CD1c-positive myeloid dendritic cell (primary cell): ENCODE measurements around the gene POLD2.
"Not testable (repeated sequence)": the region's sequence is repeated elsewhere in the genome, so short reads cannot be mapped to it uniquely, and the experiment has no call there.

Source experiments
- DNase-seq: peaks from one replicate; pipeline ENCODE4 v3.0.0-alpha.2; 2016; ENCODE audit errors: extremely low spot score

Gene POLD2

GRCh38 chr7:44123190-44124003 lies at the start of gene POLD2:
TSS of gene POLD2 (minus strand) at chr7:44123548. CDS start at chr7:44122053, 1,495 bp downstream.
- DNase-seq, result peak; percentile 97

GRCh38 chr7:44172803-44173424 lies 49.6 kb upstream of the POLD2 start:
- DNase-seq, result no peak

- DNase-seq, result no peak
These were observed 49.0 kb upstream of the POLD2 start for GRCh38 chr7:44172352-44172751.

GRCh38 chr7:44171901-44172300 lies 48.6 kb upstream of the POLD2 start:
- not testable (repeated sequence) for DNase-seq

- DNase-seq, result peak; percentile 41
These were observed 44.6 kb upstream of the POLD2 start for GRCh38 chr7:44167920-44168319.

GRCh38 chr7:44163591-44163990 lies 40.2 kb upstream of the POLD2 start:
- DNase-seq, result no peak

GRCh38 chr7:44162785-44163395 lies 39.5 kb upstream of the POLD2 start:
- DNase-seq, result no peak

GRCh38 chr7:44162179-44162578 lies 38.8 kb upstream of the POLD2 start:
- DNase-seq, result no peak

GRCh38 chr7:44161371-44161770 lies 38.0 kb upstream of the POLD2 start:
- DNase-seq, result no peak

- no peak for DNase-seq
These were observed 36.7 kb upstream of the POLD2 start for GRCh38 chr7:44159824-44160630.

GRCh38 chr7:44158873-44159631 lies 35.7 kb upstream of the POLD2 start:
- DNase-seq, result no peak

- DNase-seq, result no peak
These were observed 34.9 kb upstream of the POLD2 start for GRCh38 chr7:44158096-44158872.

GRCh38 chr7:44157116-44158080 lies 34.0 kb upstream of the POLD2 start:
- no peak for DNase-seq

GRCh38 chr7:44156453-44157010 lies 33.2 kb upstream of the POLD2 start:
- DNase-seq, result no peak

GRCh38 chr7:44155191-44156185 lies 32.1 kb upstream of the POLD2 start:
- no peak for DNase-seq

- no peak for DNase-seq
These were observed 31.4 kb upstream of the POLD2 start for GRCh38 chr7:44154703-44155102.

- no peak for DNase-seq
These were observed 30.6 kb upstream of the POLD2 start for GRCh38 chr7:44153948-44154335.
